Peyer's patch (tissue), 4 donors: ENCODE data around the gene CFAP53.

Experiments
- POLR2A ChIP-seq, 2 donors: fragments of 450-650 bp; IDR thresholded peaks; one replicate each; pipeline ENCODE4 v1.5.1; 2017; ENCODE audit warnings: antibody characterized with exemption in 2 of 2, mild to moderate bottlenecking in 2 of 2, moderate library complexity in 2 of 2
- TF ChIP-seq, protein P1 (sequence below), 6 experiments: fragments of 450-650 bp in 4 of 6; fragments of 200-600 bp in 2 of 6; sonication (generic) in 1 of 6; IDR thresholded peaks; one replicate each; pipeline ENCODE4 v1.5.1; 2017 to 2019; ENCODE audit warnings: antibody characterized with exemption in 6 of 6, mild to moderate bottlenecking in 3 of 6, moderate library complexity in 1 of 6

DNA sequence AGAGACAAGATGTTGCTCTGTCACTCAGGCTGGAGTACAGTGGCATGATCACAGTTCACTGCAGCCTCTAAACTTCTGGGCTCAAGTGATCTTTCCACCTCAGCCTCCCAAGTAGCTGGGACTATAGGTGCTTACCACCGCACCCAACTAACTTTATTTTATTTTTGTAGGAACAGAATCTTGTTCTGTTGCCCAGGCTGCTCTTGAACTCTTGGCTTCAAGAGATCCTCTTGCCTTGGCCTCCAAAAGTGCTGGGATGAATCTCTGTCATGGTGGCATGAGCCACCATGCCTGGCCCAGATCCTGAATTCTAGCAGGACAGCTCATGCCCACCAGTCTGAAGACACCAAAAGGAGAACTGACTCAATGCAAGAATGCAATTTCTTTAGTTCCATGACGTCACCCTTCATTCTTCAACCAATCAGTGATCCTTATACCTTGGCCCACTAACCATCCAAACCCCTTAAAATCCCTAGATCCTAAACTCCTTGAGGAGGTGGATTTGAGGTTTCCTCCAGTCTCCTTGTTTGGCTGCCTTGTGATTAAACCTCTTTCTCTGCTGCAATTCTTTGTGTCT is 46.8 kb upstream of the CFAP53 start:
- TF ChIP-seq, protein P1, sequence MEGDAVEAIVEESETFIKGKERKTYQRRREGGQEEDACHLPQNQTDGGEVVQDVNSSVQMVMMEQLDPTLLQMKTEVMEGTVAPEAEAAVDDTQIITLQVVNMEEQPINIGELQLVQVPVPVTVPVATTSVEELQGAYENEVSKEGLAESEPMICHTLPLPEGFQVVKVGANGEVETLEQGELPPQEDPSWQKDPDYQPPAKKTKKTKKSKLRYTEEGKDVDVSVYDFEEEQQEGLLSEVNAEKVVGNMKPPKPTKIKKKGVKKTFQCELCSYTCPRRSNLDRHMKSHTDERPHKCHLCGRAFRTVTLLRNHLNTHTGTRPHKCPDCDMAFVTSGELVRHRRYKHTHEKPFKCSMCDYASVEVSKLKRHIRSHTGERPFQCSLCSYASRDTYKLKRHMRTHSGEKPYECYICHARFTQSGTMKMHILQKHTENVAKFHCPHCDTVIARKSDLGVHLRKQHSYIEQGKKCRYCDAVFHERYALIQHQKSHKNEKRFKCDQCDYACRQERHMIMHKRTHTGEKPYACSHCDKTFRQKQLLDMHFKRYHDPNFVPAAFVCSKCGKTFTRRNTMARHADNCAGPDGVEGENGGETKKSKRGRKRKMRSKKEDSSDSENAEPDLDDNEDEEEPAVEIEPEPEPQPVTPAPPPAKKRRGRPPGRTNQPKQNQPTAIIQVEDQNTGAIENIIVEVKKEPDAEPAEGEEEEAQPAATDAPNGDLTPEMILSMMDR (IDR thresholded peaks at IDR 0.05), result no peak
- no peak for TF ChIP-seq POLR2A (IDR thresholded peaks at IDR 0.05)
